HG02973 (cell line): Measurements from ENCODE around the gene PRSS56.

Experiments used
- ATAC-seq: cut with Tn5 transposase; IDR thresholded peaks from one replicate; pipeline ENCODE4 v1.9.1; 2021; ENCODE audit warnings: moderate library complexity; ENCODE audit not compliant: unreplicated experiment

The PRSS56 gene

GRCh38 chr2:232486558-232487384, 33.4 kb upstream of the PRSS56 start:
- no peak for ATAC-seq

- ATAC-seq = no peak
Measured at GRCh38 chr2:232487385-232488096, 32.6 kb upstream of the PRSS56 start, which contains the start of gene ECEL1. Gene ECEL1, minus strand, starts transcription at chr2:232487834. Its CDS starts 1,181 bp downstream, at chr2:232486653.

GRCh38 chr2:232488097-232488711, 32.0 kb upstream of the PRSS56 start:
- no peak for ATAC-seq

- ATAC-seq = no peak
Measured at GRCh38 chr2:232488721-232489300, 31.4 kb upstream of the PRSS56 start.

- no peak for ATAC-seq
Measured at GRCh38 chr2:232489516-232490220, 30.5 kb upstream of the PRSS56 start.

GRCh38 chr2:232490221-232491138, 29.7 kb upstream of the PRSS56 start:
- no peak for ATAC-seq

- ATAC-seq = no peak
Measured at GRCh38 chr2:232491139-232491780, 28.9 kb upstream of the PRSS56 start.

- ATAC-seq = no peak
Measured at GRCh38 chr2:232492236-232492848, 27.8 kb upstream of the PRSS56 start.

- ATAC-seq = no peak
Measured at GRCh38 chr2:232492963-232493700, 27.1 kb upstream of the PRSS56 start.

GRCh38 chr2:232493701-232494474, 26.3 kb upstream of the PRSS56 start:
- no peak for ATAC-seq

- no peak for ATAC-seq
Measured at GRCh38 chr2:232494542-232494941, 25.6 kb upstream of the PRSS56 start.

GRCh38 chr2:232495292-232495691, 24.9 kb upstream of the PRSS56 start:
- no peak for ATAC-seq

GRCh38 chr2:232496501-232497270, 23.5 kb upstream of the PRSS56 start:
- ATAC-seq = no peak

- ATAC-seq = no peak
Measured at GRCh38 chr2:232497348-232497747, 22.8 kb upstream of the PRSS56 start.

GRCh38 chr2:232498452-232498851, 21.7 kb upstream of the PRSS56 start:
- ATAC-seq = no peak

GRCh38 chr2:232501331-232501771, 18.8 kb upstream of the PRSS56 start:
- ATAC-seq = no peak
